Stimulated activated CD8-positive, alpha-beta memory T cell treated with anti-CD3 and anti-CD28 coated beads, Interleukin-4, amount 100 ng/mL, for 4 hours (primary cell): Measurements from ENCODE around the gene ACAA2.
"Not testable (repeated sequence)": the region's sequence is repeated elsewhere in the genome, so short reads cannot be mapped to it uniquely, and the experiment has no call there.

Experiments used
- DNase-seq, 2 donors: peaks; one replicate each; pipeline ENCODE4 v3.0.0-alpha.2; 2020; ENCODE audit warnings: low read depth in 2 of 2, low spot score in 1 of 2

Gene ACAA2

GRCh38 chr18:49845629-49846360 lies 32.5 kb upstream of the ACAA2 start:
- DNase-seq, result no peak

GRCh38 chr18:49844903-49845302 lies 31.6 kb upstream of the ACAA2 start:
- no peak for DNase-seq

- no peak for DNase-seq
Measured at GRCh38 chr18:49843778-49844625, 30.7 kb upstream of the ACAA2 start.

- DNase-seq, result no peak
Measured at GRCh38 chr18:49843131-49843530, 29.8 kb upstream of the ACAA2 start.

- no peak for DNase-seq
Measured at GRCh38 chr18:49842656-49843055, 29.3 kb upstream of the ACAA2 start.

- DNase-seq, result no peak
Measured at GRCh38 chr18:49841236-49842217, 28.2 kb upstream of the ACAA2 start.

GRCh38 chr18:49839012-49839411 lies 25.7 kb upstream of the ACAA2 start:
- DNase-seq, result no peak

GRCh38 chr18:49838381-49838780 lies 25.0 kb upstream of the ACAA2 start:
- no peak for DNase-seq

- DNase-seq, result no peak
Measured at GRCh38 chr18:49837889-49838288, 24.6 kb upstream of the ACAA2 start.

- not testable (repeated sequence) for DNase-seq
Measured at GRCh38 chr18:49837316-49837835, 24.0 kb upstream of the ACAA2 start.

GRCh38 chr18:49835405-49835804 lies 22.1 kb upstream of the ACAA2 start:
- DNase-seq, result no peak

GRCh38 chr18:49834258-49834657 lies 20.9 kb upstream of the ACAA2 start:
- no peak for DNase-seq

- DNase-seq, result no peak
Measured at GRCh38 chr18:49833814-49834213, 20.5 kb upstream of the ACAA2 start.

GRCh38 chr18:49832221-49832647 lies 18.9 kb upstream of the ACAA2 start:
- no peak for DNase-seq

- no peak for DNase-seq
Measured at GRCh38 chr18:49827996-49828395, 14.7 kb upstream of the ACAA2 start.

GRCh38 chr18:49819823-49820671 lies 6.7 kb upstream of the ACAA2 start:
- no peak for DNase-seq

GRCh38 chr18:49819071-49819662 lies 5.8 kb upstream of the ACAA2 start:
- no peak for DNase-seq

- no peak for DNase-seq
Measured at GRCh38 chr18:49817947-49818346, 4.6 kb upstream of the ACAA2 start.

- no peak for DNase-seq
Measured at GRCh38 chr18:49815927-49816326, 2.6 kb upstream of the ACAA2 start.

GRCh38 chr18:49814147-49814499 lies 790 bp upstream of the ACAA2 start:
- DNase-seq, result peak; percentile 10 to 19
